Adrenal gland (tissue), 12 donors: Measurements from ENCODE around the gene RHNO1. TPM values are rescaled to one million over a fixed set of nuclear protein-coding genes. Genes with fewer than 3 reads are reported as not detected.

Source experiments
- DNase-seq, 7 donors: peaks; one replicate each; pipeline ENCODE4 v3.0.0-alpha.2; 2019 to 2020
- H3K27ac ChIP-seq, 5 donors: fragments of 200-600 bp; sonication (generic) in 4 of 5; 1 replicate in 3 of 5; 2 replicates in 2 of 5; pipeline versions ENCODE4 v1.5.1 to v1.8.0; 2016 to 2020; ENCODE audit warnings: mild to moderate bottlenecking in 1 of 5
- H3K27me3 ChIP-seq: fragments of 200-600 bp; 2 replicates; pipeline ENCODE4 v1.8.0; 2021
- H3K36me3 ChIP-seq, 2 donors: fragments of 200-600 bp; replicated peaks in 1 of 2; 1 replicate in 1 of 2; 2 replicates in 1 of 2; pipeline versions ENCODE4 v1.5.1 to v1.8.0; 2018 to 2022
- H3K4me1 ChIP-seq, 2 donors: fragments of 200-600 bp; replicated peaks in 1 of 2; 1 replicate in 1 of 2; 2 replicates in 1 of 2; pipeline versions ENCODE4 v1.5.1 to v1.8.0; 2018 to 2021
- H3K4me3 ChIP-seq, 4 donors: fragments of 200-600 bp; sonication (generic) in 3 of 4; one replicate each; pipeline ENCODE4 v1.5.1; 2016 to 2018
- H3K9me3 ChIP-seq, 3 donors: fragments of 200-600 bp; sonication (generic) in 1 of 3; replicated peaks in 1 of 3; 1 replicate in 2 of 3; 2 replicates in 1 of 3; pipeline versions ENCODE4 v1.5.1 to v1.8.0; 2016 to 2021
- CTCF ChIP-seq, 6 experiments: fragments of 450-650 bp in 4 of 6; fragments of 200-600 bp in 2 of 6; sonication (generic) in 1 of 6; IDR thresholded peaks; 1 replicate in 5 of 6; 2 replicates in 1 of 6; pipeline versions ENCODE4 v1.5.1 to v1.8.0; 2016 to 2021; ENCODE audit warnings: antibody characterized with exemption in 6 of 6, mild to moderate bottlenecking in 2 of 6, moderate library complexity in 1 of 6
- POLR2A ChIP-seq, 2 donors: fragments of 450-650 bp; IDR thresholded peaks; one replicate each; pipeline ENCODE4 v1.6.1; 2017; ENCODE audit warnings: antibody characterized with exemption in 2 of 2, mild to moderate bottlenecking in 2 of 2, moderate library complexity in 1 of 2
- WGBS, 4 donors: extraction: QIAGEN DNeasy Blood & Tissue Kit in 2 of 4; methylation state at CpG; one replicate each; pipeline versions ENCODE4 v1.1.5 to v1.1.7; 2013 to 2017; 5-methylcytosine and 5-hydroxymethylcytosine counted together
- intact Hi-C, 2 donors: fragments of 100-400 bp; cut with DNase I; formaldehyde crosslinking; loops; one replicate each; pipeline versions ENCODE4 v1.14.1 to v1.15.0; 2022 to 2023
- polyA plus RNA-seq, 3 donors: library from polyadenylated mRNA; stranded (reverse); fragments of 200-250 nt in 2 of 3; fragments of 350-450 nt in 1 of 3; fragmentation: Illumina TruSeq in 1 of 3; extraction: RNeasy Lipid Tissue Mini Kit (QIAGEN cat#74804) in 1 of 3; gene quantifications; one replicate each; pipeline ENCODE4 v1.2.3, GENCODE V29; 2013 to 2014
- total RNA-seq, 9 donors: library from RNA; depleted of rRNA in 4 of 9; stranded (reverse); fragments of >200 nt in 4 of 9; fragments of 120-200 nt in 1 of 9; fragmentation: NEBNext Ultra II Directional in 1 of 9; extraction: Animal tissue kit (Norgen Biotek cat#: 25700) in 1 of 9; gene quantifications; one replicate each; pipeline versions ENCODE4 v1.1.0 to v1.2.4, GENCODE V29; 2013 to 2023
- donor health status: healthy with polysubstance abuse.
- donor health status: Bipolar disorder and iron deficiency.
- donor health status: DM: yes; HTN: yes; CAD: no.
- donor health status: DM: no; HTN: no; CAD: no.
- donor health status: DM: no; HTN: no; CAD: no.
- donor health status: DM: yes; HTN: yes; CAD: no.

RHNO1 gene
- total and polyA plus RNA-seq, 12 donors = 5.0 to 30.7 (median 14.8) TPM

- Histone ChIP-seq H3K4me3 (no peak overlapping the region), H3K4me1 (no peaks in the 10 kb centered on the region), H3K36me3 (peaks cover 0 to 50% of the 10 kb centered on the region in 2 donors), H3K27ac (no peak overlapping the region), H3K9me3 (no peaks in the 10 kb centered on the region), H3K27me3 (no peaks in the 10 kb centered on the region)
- 96 to 100% (median 97%) methylated on average over 2 of the region's 2 CpGs for WGBS, 4 donors
- intact Hi-C loops = no loop called here
- TF ChIP-seq CTCF (IDR thresholded peaks at IDR 0.05) (no peak), POLR2A (IDR thresholded peaks at IDR 0.05) (no peak)
- no peak for DNase-seq
These were observed 45.3 kb downstream of the RHNO1 start for GRCh38 chr12:2922329-2922728.

DNA sequence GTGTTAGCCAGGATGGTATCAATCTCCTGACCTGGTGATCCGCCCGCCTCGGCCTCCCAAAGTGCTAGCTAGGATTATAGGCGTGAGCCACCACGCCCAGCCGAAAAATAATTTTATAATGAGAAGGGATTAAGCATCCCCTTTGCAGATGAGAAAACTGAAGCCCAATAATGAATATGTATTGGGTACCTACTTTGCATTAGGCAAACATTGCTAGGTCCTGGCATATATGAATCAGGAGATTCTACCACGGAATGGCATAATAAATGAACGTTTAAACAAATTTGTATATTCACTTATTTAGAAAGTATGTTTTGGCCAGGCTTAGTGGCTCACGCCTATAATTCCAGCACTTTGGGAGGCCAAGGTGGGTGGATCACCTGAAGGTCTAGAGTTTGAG lies 46.0 kb downstream of the RHNO1 start:
- TF ChIP-seq POLR2A (IDR thresholded peaks at IDR 0.05) (no peak), CTCF (IDR thresholded peaks at IDR 0.05) (no peak)
- Histone ChIP-seq H3K4me3 (no peak overlapping the region), H3K27me3 (no peaks in the 10 kb centered on the region), H3K27ac (no peak overlapping the region), H3K36me3 (peaks cover 0 to 55% of the 10 kb centered on the region in 2 donors), H3K4me1 (no peaks in the 10 kb centered on the region), H3K9me3 (no peaks in the 10 kb centered on the region)
- intact Hi-C loops = no loop called here
- no peak for DNase-seq
- WGBS, 4 donors = 95 to 98% (median 98%) methylated on average over 9 of the region's 9 CpGs

DNA sequence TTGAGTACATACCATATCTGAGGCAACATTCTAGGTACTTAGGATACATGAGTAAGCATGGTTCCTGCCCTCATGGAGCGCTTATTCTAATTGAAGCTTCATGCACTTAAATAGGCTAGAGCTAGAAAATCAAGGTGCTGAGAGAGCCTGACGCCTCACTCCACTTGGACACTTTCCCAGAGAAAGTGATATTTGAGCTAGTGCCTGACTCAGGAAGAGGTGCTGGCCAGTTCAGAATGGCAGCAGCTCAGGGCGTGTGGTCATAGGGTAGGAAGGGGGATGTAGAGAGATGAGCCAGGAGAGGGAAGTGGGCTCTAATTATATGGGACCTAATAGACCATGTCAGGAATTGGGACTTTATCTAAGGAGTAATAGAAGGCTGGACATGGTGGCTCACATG lies 47.0 kb downstream of the RHNO1 start:
- Histone ChIP-seq H3K27ac (no peak overlapping the region), H3K4me1 (no peaks in the 10 kb centered on the region), H3K9me3 (no peaks in the 10 kb centered on the region), H3K4me3 (no peak overlapping the region), H3K27me3 (no peaks in the 10 kb centered on the region), H3K36me3 (peaks cover 0 to 55% of the 10 kb centered on the region in 2 donors)
- 64 to 95% (median 90%) methylated on average over 3 of the region's 3 CpGs for WGBS, 4 donors
- TF ChIP-seq POLR2A (IDR thresholded peaks at IDR 0.05) (no peak), CTCF (IDR thresholded peaks at IDR 0.05) (no peak)
- DNase-seq = no peak
- intact Hi-C loops = no loop called here

GRCh38 chr12:2925322-2925995 lies 48.4 kb downstream of the RHNO1 start:
- intact Hi-C loops = no loop called here
- H3K36me3 ChIP-seq = peaks cover 0 to 58% of the 10 kb centered on the region in 2 donors

More at GRCh38 chr12:2925322-2925995, 48.4 kb downstream of the RHNO1 start:
- Histone ChIP-seq H3K27me3 (no peaks in the 10 kb centered on the region), H3K9me3 (no peaks in the 10 kb centered on the region), H3K4me3 (no peak overlapping the region), H3K4me1 (no peaks in the 10 kb centered on the region), H3K27ac (no peak overlapping the region)
- no peak for TF ChIP-seq POLR2A (IDR thresholded peaks at IDR 0.05)
- TF ChIP-seq CTCF (IDR thresholded peaks at IDR 0.05) = no peak
- DNase-seq = no peak
- WGBS, 4 donors = 77 to 89% (median 85%) methylated on average over 6 of the region's 6 CpGs
